ENCODE results near the gene MYL6B.
"Not testable (repeated sequence)": the region's sequence is repeated elsewhere in the genome, so short reads cannot be mapped to it uniquely, and the experiment has no call there.

The MYL6B gene

DNA sequence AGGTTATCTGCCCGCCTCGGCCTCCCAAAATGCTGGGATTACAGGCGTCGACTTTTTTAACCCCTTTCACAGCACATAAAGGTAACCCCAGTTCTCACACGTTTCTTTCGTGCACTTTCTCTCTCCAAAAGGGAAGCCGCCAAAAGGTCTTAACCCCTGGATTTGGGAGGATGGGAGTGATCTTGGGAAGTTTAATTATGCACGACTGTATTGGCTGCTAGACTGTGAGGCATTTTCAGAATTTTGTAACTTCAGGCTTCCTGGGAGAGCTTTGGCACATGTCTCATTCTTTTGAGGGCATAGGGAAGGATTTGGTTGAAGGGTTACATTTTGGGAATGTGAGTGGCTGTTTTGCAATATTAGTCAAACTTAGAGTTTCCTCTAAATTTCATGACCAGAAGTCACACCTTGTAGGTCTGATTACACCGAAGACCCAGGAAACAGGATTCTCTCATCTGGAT lies 38.3 kb downstream of the MYL6B start:
- peaks cover 8 to 36% (median 30%) of the 10 kb centered on the region in 4 experiments for H3K4me1 ChIP-seq (ENCODE audit: control extremely low read depth in 1 of 4, control insufficient read depth in 4 of 4, insufficient read depth in 4 of 4, low read length in 3 of 4)

DNA sequence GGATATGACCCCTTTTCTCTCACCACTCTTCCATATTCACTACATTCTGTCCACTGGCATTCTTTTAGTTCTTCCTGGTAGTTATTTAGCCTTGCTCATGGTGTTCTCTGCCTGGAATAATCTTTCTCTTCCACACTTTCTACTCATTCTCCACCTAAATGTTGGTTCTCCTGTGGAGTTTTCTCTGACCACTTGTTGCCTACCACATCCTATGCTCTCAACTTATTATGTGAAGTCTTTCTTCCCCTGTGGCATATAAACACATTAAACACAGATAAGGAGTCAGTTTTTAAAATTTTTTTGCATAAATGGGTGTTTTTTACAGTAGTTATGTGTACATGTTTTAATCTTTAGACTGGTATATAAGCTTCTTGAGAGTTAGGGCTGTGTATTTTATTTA lies 40.2 kb downstream of the MYL6B start:
- Histone ChIP-seq H3K36me3 (ENCODE audit: control insufficient read depth in 4 of 4, insufficient read depth in 4 of 4, low read length in 3 of 4) (no peaks in the 10 kb centered on the region), H3K4me3 (ENCODE audit: control insufficient read depth in 1 of 7, extremely low read depth in 1 of 7, insufficient read depth in 4 of 7, low read depth in 2 of 7, low read length in 6 of 7) (no peak overlapping the region), H3K9me3 (ENCODE audit: control extremely low read depth in 1 of 5, control insufficient read depth in 4 of 5, insufficient read depth in 2 of 5, low read depth in 1 of 5, low read length in 4 of 5) (no peaks in the 10 kb centered on the region), H3K27me3 (replicated peaks in 2 of 5; ENCODE audit: control insufficient read depth in 4 of 5, insufficient read depth in 5 of 5, low read length in 4 of 5) (no peaks in the 10 kb centered on the region), H3K4me1 (ENCODE audit: control extremely low read depth in 1 of 4, control insufficient read depth in 4 of 4, insufficient read depth in 4 of 4, low read length in 3 of 4) (peaks cover 8 to 27% (median 22%) of the 10 kb centered on the region in 4 experiments), H3K27ac (ENCODE audit: insufficient read depth in 1 of 2, low read depth in 1 of 2, low read length in 2 of 2, poor library complexity in 1 of 2, severe bottlenecking in 2 of 2) (no peak overlapping the region)
- ChIA-PET CTCF (interaction anchor here (0.7 to 8.4 kb wide), 14 partner anchors 9 to 85 kb away, joined by 3 to 198 read pairs (median 4); partner anchors contain the start of genes ANKRD52, ESYT1, RNF41 and ZC3H10), POLR2A (no interaction called here)
- DNase-seq = no peak

More for the DNA sequence above, 38.3 kb downstream of the MYL6B start:
- H3K4me3 ChIP-seq (ENCODE audit: control insufficient read depth in 1 of 7, extremely low read depth in 1 of 7, insufficient read depth in 4 of 7, low read depth in 2 of 7, low read length in 6 of 7) = peak overlapping the region; percentile 51 to 95 (median 82)
- POLR2A ChIA-PET = interaction anchor here (1.9 kb wide), 1 partner anchor 72 kb away, joined by 13 read pairs; the partner anchor contains the start of gene ZC3H10
- 13% methylated on average over 6 of the region's 9 CpGs for WGBS (ENCODE audit: insufficient coverage)
- peaks cover 4 to 11% (median 6%) of the 10 kb centered on the region in 4 experiments for H3K36me3 ChIP-seq (ENCODE audit: control insufficient read depth in 4 of 4, insufficient read depth in 4 of 4, low read length in 3 of 4)
- peak overlapping the region in 1 of 2 experiments; percentile 87 for H3K27ac ChIP-seq (ENCODE audit: insufficient read depth in 1 of 2, low read depth in 1 of 2, low read length in 2 of 2, poor library complexity in 1 of 2, severe bottlenecking in 2 of 2)
- CTCF ChIA-PET = interaction anchor here (1.1 to 8.4 kb wide), 11 partner anchors 14 to 315 kb away, joined by 3 to 198 read pairs (median 9); partner anchors contain the start of genes ANKRD52, ESYT1, RNF41 and ZC3H10
- H3K27me3 ChIP-seq (replicated peaks in 2 of 5; ENCODE audit: control insufficient read depth in 4 of 5, insufficient read depth in 5 of 5, low read length in 4 of 5) = no peaks in the 10 kb centered on the region
- no peaks in the 10 kb centered on the region for H3K9me3 ChIP-seq (ENCODE audit: control extremely low read depth in 1 of 5, control insufficient read depth in 4 of 5, insufficient read depth in 2 of 5, low read depth in 1 of 5, low read length in 4 of 5)
- DNase-seq = peak in 1 of 3 donors; percentile 6

DNA sequence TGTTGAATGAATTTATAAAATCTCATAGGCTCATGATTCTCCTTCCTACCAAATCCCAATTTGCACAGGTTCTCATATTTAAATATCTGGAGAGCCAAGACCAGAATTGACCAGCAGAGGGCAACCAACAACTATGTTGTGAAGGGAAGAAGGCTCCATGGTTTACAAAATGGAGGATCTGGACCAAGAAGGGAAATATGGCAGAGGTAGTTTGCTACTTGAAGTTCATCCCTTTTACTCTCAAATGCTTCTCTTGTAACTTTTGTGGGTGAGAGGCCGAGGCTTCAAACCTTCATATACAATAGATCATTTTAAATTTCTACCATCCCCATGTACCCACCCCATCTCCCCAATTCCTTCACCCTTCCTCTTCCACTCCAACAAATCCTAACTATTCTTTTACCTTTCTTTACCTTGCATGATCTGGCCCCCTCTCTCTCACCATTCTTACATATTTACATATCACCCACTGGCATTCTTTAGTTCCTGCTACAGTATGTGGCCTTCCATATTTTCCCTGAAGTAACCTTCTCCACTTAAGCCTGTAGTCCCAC lies 40.7 kb downstream of the MYL6B start:
- Histone ChIP-seq H3K9me3 (ENCODE audit: control extremely low read depth in 1 of 5, control insufficient read depth in 4 of 5, insufficient read depth in 2 of 5, low read depth in 1 of 5, low read length in 4 of 5) (no peaks in the 10 kb centered on the region), H3K27me3 (replicated peaks in 2 of 5; ENCODE audit: control insufficient read depth in 4 of 5, insufficient read depth in 5 of 5, low read length in 4 of 5) (no peaks in the 10 kb centered on the region), H3K4me3 (ENCODE audit: control insufficient read depth in 1 of 7, extremely low read depth in 1 of 7, insufficient read depth in 4 of 7, low read depth in 2 of 7, low read length in 6 of 7) (peak overlapping the region in 1 of 7 experiments; percentile 14), H3K4me1 (ENCODE audit: control extremely low read depth in 1 of 4, control insufficient read depth in 4 of 4, insufficient read depth in 4 of 4, low read length in 3 of 4) (peaks cover 3 to 22% (median 17%) of the 10 kb centered on the region in 4 experiments), H3K27ac (ENCODE audit: insufficient read depth in 1 of 2, low read depth in 1 of 2, low read length in 2 of 2, poor library complexity in 1 of 2, severe bottlenecking in 2 of 2) (no peak overlapping the region), H3K36me3 (ENCODE audit: control insufficient read depth in 4 of 4, insufficient read depth in 4 of 4, low read length in 3 of 4) (no peaks in the 10 kb centered on the region)
- DNase-seq = peak; percentile 88 to 93 (median 88)
- WGBS (ENCODE audit: insufficient coverage) = 11% methylated on average over 1 of the region's 1 CpG
- ChIA-PET POLR2A (no interaction called here), CTCF (interaction anchor here (0.7 to 8.4 kb wide), 11 partner anchors 8 to 76 kb away, joined by 3 to 198 read pairs (median 4); partner anchors contain the start of genes ANKRD52, ESYT1, RNF41 and ZC3H10)

DNA sequence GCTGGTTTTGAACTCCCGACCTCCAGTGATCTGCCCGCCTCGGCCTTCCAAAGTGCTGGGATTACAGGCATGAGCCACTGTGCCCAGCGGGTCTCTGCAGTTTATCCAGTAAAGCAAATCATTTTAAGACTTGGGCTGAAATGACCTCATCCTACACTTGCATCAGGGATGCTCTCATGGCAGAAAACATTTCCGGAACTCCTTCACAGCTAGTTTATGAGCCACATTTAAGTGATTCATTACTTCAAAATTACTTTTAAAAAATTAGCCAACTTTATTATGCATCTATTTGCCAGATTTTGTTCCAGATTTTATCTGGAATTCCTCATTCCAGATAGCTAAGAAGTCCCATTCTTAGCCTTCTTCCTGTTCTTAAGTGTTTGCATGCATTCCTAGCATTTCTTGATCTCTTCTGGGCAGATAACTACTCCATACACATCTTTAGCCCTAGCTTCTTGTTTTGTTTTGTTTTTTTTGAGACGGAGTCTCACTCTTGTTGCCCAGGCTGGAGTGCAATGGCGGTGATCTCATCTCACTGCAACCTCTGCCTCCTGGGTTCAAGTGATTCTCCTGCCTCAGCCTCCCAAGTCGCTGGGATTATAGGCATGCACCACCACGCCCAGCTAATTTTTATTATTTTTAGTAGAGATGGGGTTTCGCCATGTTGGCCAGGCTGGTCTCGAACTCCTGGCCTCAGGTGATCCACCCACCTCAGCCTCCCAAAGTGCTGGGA lies 44.6 kb downstream of the MYL6B start:
- H3K9me3 ChIP-seq (ENCODE audit: control extremely low read depth in 1 of 5, control insufficient read depth in 4 of 5, insufficient read depth in 2 of 5, low read depth in 1 of 5, low read length in 4 of 5); H3K4me3 ChIP-seq (ENCODE audit: control insufficient read depth in 1 of 7, extremely low read depth in 1 of 7, insufficient read depth in 4 of 7, low read depth in 2 of 7, low read length in 6 of 7); H3K27me3 ChIP-seq (replicated peaks in 2 of 5; ENCODE audit: control insufficient read depth in 4 of 5, insufficient read depth in 5 of 5, low read length in 4 of 5); DNase-seq; H3K27ac ChIP-seq (ENCODE audit: insufficient read depth in 1 of 2, low read depth in 1 of 2, low read length in 2 of 2, poor library complexity in 1 of 2, severe bottlenecking in 2 of 2); H3K4me1 ChIP-seq (ENCODE audit: control extremely low read depth in 1 of 4, control insufficient read depth in 4 of 4, insufficient read depth in 4 of 4, low read length in 3 of 4); H3K36me3 ChIP-seq (ENCODE audit: control insufficient read depth in 4 of 4, insufficient read depth in 4 of 4, low read length in 3 of 4): not testable (repeated sequence)
- ChIA-PET CTCF (interaction anchor here (0.6 to 4.3 kb wide), 7 partner anchors 9 to 61 kb away, joined by 3 to 42 read pairs (median 3); no protein-coding TSS in a partner anchor), POLR2A (interaction anchor here (0.7 kb wide), 1 partner anchor 68 kb away, joined by 3 read pairs; no protein-coding TSS in a partner anchor)
- over 99% methylated on average over 7 of the region's 11 CpGs for WGBS (ENCODE audit: insufficient coverage)

DNA sequence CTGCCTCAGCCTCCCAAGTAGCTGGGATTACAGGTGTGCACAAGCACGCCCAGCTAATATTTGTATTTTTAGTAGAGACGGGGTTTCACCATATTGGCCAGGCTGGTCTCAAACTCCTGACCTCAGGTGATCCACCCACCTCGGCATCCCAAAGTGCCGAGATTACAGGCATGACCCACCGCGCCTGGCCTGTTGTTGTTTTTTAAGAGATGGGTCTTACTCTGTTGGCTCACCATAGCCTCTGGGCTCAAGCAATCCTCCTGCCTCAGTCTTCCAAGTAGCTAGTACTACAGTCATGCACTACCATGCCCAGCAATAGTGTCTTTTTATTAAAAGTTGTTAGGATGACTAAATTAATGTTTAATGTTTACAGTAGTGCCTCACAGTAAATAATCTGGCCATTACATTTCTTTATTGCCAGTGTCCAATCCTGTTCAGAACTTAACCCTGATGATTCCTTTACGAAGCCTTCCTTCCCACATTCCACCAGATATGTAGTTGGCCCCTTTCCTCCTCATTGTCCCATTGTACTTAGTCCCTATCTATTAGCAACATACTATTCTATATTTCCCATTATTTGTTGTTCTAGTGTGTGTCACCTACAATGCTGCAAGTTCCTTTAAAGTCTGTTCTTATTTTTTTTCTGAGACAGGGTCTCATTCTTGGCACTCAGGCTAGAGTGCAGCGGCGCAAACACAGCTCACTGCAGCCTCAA lies 45.7 kb downstream of the MYL6B start:
- no peaks in the 10 kb centered on the region for H3K4me1 ChIP-seq (ENCODE audit: control extremely low read depth in 1 of 4, control insufficient read depth in 4 of 4, insufficient read depth in 4 of 4, low read length in 3 of 4)
- no peak overlapping the region for H3K27ac ChIP-seq (ENCODE audit: insufficient read depth in 1 of 2, low read depth in 1 of 2, low read length in 2 of 2, poor library complexity in 1 of 2, severe bottlenecking in 2 of 2)
- WGBS (ENCODE audit: insufficient coverage) = 96% methylated on average over 9 of the region's 9 CpGs
- ChIA-PET POLR2A (no interaction called here), CTCF (interaction anchor here (0.7 to 4.3 kb wide), 7 partner anchors 8 to 135 kb away, joined by 3 to 42 read pairs (median 3); no protein-coding TSS in a partner anchor)
- H3K36me3 ChIP-seq (ENCODE audit: control insufficient read depth in 4 of 4, insufficient read depth in 4 of 4, low read length in 3 of 4) = no peaks in the 10 kb centered on the region
- no peaks in the 10 kb centered on the region for H3K9me3 ChIP-seq (ENCODE audit: control extremely low read depth in 1 of 5, control insufficient read depth in 4 of 5, insufficient read depth in 2 of 5, low read depth in 1 of 5, low read length in 4 of 5)
- no peaks in the 10 kb centered on the region for H3K27me3 ChIP-seq (replicated peaks in 2 of 5; ENCODE audit: control insufficient read depth in 4 of 5, insufficient read depth in 5 of 5, low read length in 4 of 5)
- H3K4me3 ChIP-seq (ENCODE audit: control insufficient read depth in 1 of 7, extremely low read depth in 1 of 7, insufficient read depth in 4 of 7, low read depth in 2 of 7, low read length in 6 of 7) = no peak overlapping the region
- no peak for DNase-seq

DNA sequence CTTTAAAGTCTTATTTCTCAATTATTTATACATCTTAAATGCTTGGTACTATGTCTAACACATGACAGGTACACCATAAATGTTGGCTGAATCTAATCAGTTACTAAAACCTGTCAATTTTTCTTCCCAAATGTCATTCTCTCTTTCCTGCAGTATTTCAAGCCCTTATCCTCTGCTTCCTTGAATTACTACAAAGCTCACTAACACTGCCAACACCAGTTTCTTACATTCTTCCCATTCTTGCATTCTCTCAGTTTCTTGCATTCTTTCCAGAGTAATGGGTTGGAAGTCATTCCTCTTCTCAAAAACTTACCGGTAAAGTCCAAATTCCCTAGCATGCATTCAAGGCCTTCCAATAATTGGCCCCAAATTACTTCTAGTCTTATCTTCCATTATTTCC lies 46.4 kb downstream of the MYL6B start:
- Histone ChIP-seq H3K27ac (ENCODE audit: insufficient read depth in 1 of 2, low read depth in 1 of 2, low read length in 2 of 2, poor library complexity in 1 of 2, severe bottlenecking in 2 of 2) (no peak overlapping the region), H3K27me3 (replicated peaks in 2 of 5; ENCODE audit: control insufficient read depth in 4 of 5, insufficient read depth in 5 of 5, low read length in 4 of 5) (no peaks in the 10 kb centered on the region), H3K4me3 (ENCODE audit: control insufficient read depth in 1 of 7, extremely low read depth in 1 of 7, insufficient read depth in 4 of 7, low read depth in 2 of 7, low read length in 6 of 7) (no peak overlapping the region), H3K4me1 (ENCODE audit: control extremely low read depth in 1 of 4, control insufficient read depth in 4 of 4, insufficient read depth in 4 of 4, low read length in 3 of 4) (no peaks in the 10 kb centered on the region), H3K9me3 (ENCODE audit: control extremely low read depth in 1 of 5, control insufficient read depth in 4 of 5, insufficient read depth in 2 of 5, low read depth in 1 of 5, low read length in 4 of 5) (no peaks in the 10 kb centered on the region), H3K36me3 (ENCODE audit: control insufficient read depth in 4 of 4, insufficient read depth in 4 of 4, low read length in 3 of 4) (no peaks in the 10 kb centered on the region)
- 100% methylated on average over 1 of the region's 1 CpG for WGBS (ENCODE audit: insufficient coverage)
- ChIA-PET POLR2A (no interaction called here), CTCF (interaction anchor here (0.7 to 1.5 kb wide), 3 partner anchors 9 to 134 kb away, joined by 3 read pairs; no protein-coding TSS in a partner anchor)
- DNase-seq = no peak
